Cardiac fibroblast (primary cell): ENCODE data around the gene ETV2.

Source experiments
- DNase-seq, 2 donors: peaks; one replicate each; pipeline versions ENCODE4 v3.0.0 to v3.0.0-alpha.2; 2010; ENCODE audit warnings: low read depth in 2 of 2
- H3K4me3 ChIP-seq, 2 donors: replicated peaks in 1 of 2; 1 replicate in 1 of 2; 2 replicates in 1 of 2; pipeline ENCODE4 v1.5.1; 2011; ENCODE audit warnings: low read depth in 2 of 2, low read length in 2 of 2, mild to moderate bottlenecking in 2 of 2, moderate library complexity in 1 of 2
- TF ChIP-seq, protein P1 (sequence below): IDR thresholded peaks from one replicate; pipeline ENCODE4 v1.5.1; 2011; ENCODE audit warnings: low read depth, mild to moderate bottlenecking, low read length, inconsistent platforms

The ETV2 gene

GRCh38 chr19:35618857-35619256 is 22.7 kb upstream of the ETV2 start:
- TF ChIP-seq, protein P1, sequence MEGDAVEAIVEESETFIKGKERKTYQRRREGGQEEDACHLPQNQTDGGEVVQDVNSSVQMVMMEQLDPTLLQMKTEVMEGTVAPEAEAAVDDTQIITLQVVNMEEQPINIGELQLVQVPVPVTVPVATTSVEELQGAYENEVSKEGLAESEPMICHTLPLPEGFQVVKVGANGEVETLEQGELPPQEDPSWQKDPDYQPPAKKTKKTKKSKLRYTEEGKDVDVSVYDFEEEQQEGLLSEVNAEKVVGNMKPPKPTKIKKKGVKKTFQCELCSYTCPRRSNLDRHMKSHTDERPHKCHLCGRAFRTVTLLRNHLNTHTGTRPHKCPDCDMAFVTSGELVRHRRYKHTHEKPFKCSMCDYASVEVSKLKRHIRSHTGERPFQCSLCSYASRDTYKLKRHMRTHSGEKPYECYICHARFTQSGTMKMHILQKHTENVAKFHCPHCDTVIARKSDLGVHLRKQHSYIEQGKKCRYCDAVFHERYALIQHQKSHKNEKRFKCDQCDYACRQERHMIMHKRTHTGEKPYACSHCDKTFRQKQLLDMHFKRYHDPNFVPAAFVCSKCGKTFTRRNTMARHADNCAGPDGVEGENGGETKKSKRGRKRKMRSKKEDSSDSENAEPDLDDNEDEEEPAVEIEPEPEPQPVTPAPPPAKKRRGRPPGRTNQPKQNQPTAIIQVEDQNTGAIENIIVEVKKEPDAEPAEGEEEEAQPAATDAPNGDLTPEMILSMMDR: no peak
- DNase-seq: no peak
- no peak overlapping the region for H3K4me3 ChIP-seq

- TF ChIP-seq, protein P1: no peak
- H3K4me3 ChIP-seq: no peak overlapping the region
- DNase-seq: no peak
These were observed 22.1 kb upstream of the ETV2 start for GRCh38 chr19:35619290-35619923.

DNA sequence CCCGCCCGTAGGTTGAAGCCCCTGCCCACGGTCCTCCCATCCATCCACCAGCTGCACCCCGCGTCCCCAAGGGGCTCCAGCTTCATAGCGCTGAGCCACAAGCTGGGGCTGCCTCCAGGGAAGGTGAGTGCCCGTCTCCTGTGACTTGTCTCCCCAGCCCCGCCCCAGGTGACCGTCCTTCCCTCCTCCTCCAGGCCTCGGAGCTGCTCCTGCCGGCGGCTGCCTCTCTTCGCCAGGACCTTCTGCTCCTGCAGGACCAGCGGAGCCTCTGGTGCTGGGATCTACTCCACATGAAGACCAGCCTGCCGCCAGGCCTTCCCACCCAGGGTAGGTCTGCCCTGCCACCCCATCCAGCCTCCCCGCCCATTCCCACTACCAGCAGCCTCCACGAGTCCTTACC is 21.5 kb upstream of the ETV2 start:
- no peak overlapping the region for H3K4me3 ChIP-seq
- TF ChIP-seq, protein P1: no peak
- DNase-seq: no peak

DNA sequence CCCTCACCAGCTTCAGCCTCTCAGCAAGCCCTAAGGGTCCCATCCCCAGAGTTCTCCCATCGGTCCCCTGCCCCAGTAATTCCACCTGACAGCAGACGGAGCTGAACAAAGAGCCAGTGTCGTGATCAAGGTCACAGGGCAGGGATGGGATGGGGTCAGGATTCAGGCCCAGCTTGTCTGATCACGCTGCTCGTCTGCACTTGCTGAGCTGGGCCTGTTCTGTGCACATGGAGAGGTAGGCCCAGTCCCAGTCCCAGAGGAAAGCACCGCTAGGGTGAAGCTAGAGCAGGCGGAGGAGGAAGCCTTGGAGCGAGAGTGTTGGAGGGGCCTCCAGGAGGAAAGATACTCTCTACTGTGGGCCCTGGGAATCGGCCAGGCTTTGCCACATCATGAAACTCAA is 19.8 kb upstream of the ETV2 start:
- no peak for DNase-seq
- no peak overlapping the region for H3K4me3 ChIP-seq
- TF ChIP-seq, protein P1: no peak

DNA sequence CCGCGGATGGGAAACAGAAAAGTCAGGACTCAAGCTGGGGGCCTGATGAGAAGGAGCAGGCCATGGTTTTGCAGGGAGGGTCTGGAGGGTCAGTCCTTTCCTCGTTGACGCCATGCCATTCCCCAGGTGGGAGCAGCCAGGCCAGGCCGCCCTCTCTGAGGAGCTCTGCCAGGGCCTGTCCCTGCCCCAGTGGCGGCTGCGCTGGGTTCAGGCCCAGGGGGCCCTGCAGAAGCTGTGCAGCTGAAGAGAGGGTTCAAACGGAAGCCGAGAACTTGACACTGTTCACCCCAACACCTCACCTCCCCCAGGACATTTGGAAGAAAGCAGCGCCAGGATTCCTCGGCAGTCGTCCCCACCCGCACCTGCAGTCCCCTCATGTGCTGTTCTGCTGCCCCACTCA is 18.8 kb upstream of the ETV2 start:
- TF ChIP-seq, protein P1: no peak

DNA sequence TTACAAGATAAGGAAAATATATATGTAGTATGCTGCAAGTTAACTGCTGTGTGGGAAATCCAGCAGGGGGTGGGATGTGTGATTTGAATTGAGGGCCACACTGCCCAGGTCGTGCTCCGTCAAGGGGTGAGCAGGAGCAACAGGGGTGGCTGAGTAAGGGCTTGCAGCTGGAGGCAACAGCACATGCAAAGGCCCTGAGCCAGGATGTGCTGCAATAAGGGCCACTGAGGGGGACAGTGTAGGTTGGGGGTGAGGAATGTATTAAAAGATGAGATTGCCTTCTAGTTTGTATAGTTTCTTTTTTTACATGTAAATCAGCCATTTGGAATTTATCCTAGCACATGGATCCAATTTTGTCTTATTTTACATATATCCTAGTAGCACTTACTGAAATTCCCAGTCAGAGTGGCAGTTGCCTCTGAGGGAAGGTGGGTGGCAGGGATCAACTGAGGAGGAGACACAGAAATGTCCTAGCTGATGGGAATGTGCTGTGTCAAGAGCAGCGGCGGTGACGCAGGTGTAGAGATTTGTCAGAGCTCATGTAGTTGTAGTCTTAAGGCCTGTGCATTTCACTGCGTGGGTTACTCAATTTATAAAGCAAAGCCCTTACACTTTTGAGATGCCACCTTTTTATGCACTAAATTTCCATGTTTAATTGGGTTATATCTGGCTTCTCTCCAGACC is 18.1 kb upstream of the ETV2 start:
- TF ChIP-seq, protein P1: no peak
- no peak overlapping the region for H3K4me3 ChIP-seq
- DNase-seq: no peak

More for the DNA sequence above, 18.8 kb upstream of the ETV2 start:
- no peak overlapping the region for H3K4me3 ChIP-seq
- no peak for DNase-seq
